Smooth muscle cell of trachea (primary cell): Measurements from ENCODE around the gene GORASP1. TPM values are rescaled to one million over a fixed set of nuclear protein-coding genes. Genes with fewer than 3 reads are reported as not detected.

Experiments used
- total RNA-seq: library from RNA; depleted of rRNA; stranded (reverse); fragments of >200 nt; gene quantifications from 2 replicates; pipeline ENCODE4 v1.2.1, GENCODE V29; 2014

The GORASP1 gene
- 41.2 and 42.3 TPM in 2 replicates for total RNA-seq

GRCh38 chr3:39107388-39108199, at the start of gene GORASP1, which contains the start of gene TTC21A:
Gene GORASP1 (minus strand): TSS chr3:39107627. CDS start chr3:39107541, 86 bp downstream.
Gene TTC21A (plus strand): TSS chr3:39107680. CDS start chr3:39107838, 158 bp downstream.

GRCh38 chr3:39051649-39052561, 55.5 kb downstream of the GORASP1 start, which contains the start of the genes SCN11A and WDR48:
Gene SCN11A (minus strand): TSS chr3:39051944. CDS start chr3:38950362, 101,582 bp downstream.
Gene WDR48 (plus strand): TSS chr3:39052016. CDS start chr3:39052026, 10 bp downstream.

Other genes starting within 250 kb of the GORASP1 start
- gene SCN11A, start 55.7 kb downstream of the GORASP1 start, total RNA-seq, result under 0.01 and 0.17 TPM in 2 replicates
- gene WDR48, start 55.6 kb downstream of the GORASP1 start, total RNA-seq, result 34.7 and 44.5 TPM in 2 replicates
- gene TTC21A, start 53 bp upstream of the GORASP1 start, total RNA-seq, result 3.5 and 6.1 TPM in 2 replicates
- 2.5 and 9.1 TPM in 2 replicates for gene CSRNP1, start 46.0 kb upstream of the GORASP1 start, total RNA-seq
- gene XIRP1, start 85.0 kb upstream of the GORASP1 start, total RNA-seq, result under 0.01 TPM in 1 of 2 replicates, not detected in the other
- not detected in 2 replicates for gene CX3CR1, start 172.4 kb upstream of the GORASP1 start, total RNA-seq
- gene CCR8, start 222.1 kb upstream of the GORASP1 start, total RNA-seq, result not detected in 2 replicates